Spleen (tissue), 7 donors: Measurements from ENCODE around the gene THSD4.

Source experiments
- CTCF ChIP-seq, 11 experiments: fragments of 200-600 bp in 7 of 11; fragments of 450-650 bp in 4 of 11; sonication (generic) in 4 of 11; IDR thresholded peaks in 8 of 11; conservative IDR thresholded peaks in 3 of 11; 1 replicate in 7 of 11; 2 replicates in 4 of 11; pipeline versions ENCODE4 v1.4.0 to v1.8.0; 2016 to 2021; ENCODE audit warnings: antibody characterized with exemption in 11 of 11, inconsistent platforms in 4 of 11, mild to moderate bottlenecking in 1 of 11
- POLR2AphosphoS5 ChIP-seq, 3 donors: sonication (generic); formaldehyde crosslinking; IDR thresholded peaks; one replicate each; pipeline ENCODE4 v1.5.1; 2017; ENCODE audit warnings: antibody characterized with exemption in 3 of 3
- donor health status: DM: no; HTN: no; CAD: no; lungs with moderate emphysema.
- donor health status: DM: no; HTN: no; CAD: no.
- donor health status: DM: no; HTN: no; CAD: no.

DNA sequence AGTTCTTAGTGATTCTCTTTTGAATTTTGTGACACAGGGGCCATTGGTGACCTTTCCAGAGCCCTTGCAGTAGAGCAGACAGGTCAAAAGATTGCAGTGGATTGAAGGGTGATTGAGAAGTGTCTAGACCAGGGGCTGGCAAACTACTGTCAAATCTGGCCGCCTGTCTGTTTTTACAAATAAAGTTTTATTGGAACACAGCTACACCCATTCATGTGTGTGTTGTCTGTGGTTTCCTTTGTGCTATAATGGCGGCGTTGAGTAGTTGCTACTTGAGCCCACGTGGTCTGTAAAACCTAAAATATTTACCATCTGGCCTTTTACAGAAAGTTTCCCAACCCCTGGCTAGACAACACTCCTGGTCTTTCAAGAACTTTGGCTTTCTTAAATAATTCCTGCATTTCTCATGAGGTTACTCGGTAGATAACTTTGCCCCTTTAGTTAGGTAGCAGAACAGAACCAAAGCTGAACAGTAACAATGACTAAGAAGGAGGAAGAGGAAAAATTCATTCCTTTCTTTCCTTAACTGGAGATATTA, 430.0 kb downstream of the THSD4 start:
- TF ChIP-seq POLR2AphosphoS5 (IDR thresholded peaks at IDR 0.05) (no peak), CTCF (IDR thresholded peaks at IDR 0.05 in 8 of 11, conservative IDR thresholded peaks at IDR 0.05 in 3 of 11) (no peak)
